SK-N-SH treated with all-trans-retinoic acid at 6 μM for 48 hours (cell line): ENCODE data around the gene RBM14.

Source experiments
- BACH2 ChIP-seq: fragments of 250-450 bp; sonication (Bioruptor Pico); IDR thresholded peaks from 2 replicates; pipeline ENCODE4 v1.9.0; 2021; ENCODE audit warnings: mild to moderate bottlenecking, borderline replicate concordance
- OSR1 ChIP-seq: fragments of 250-450 bp; sonication (Bioruptor Pico); IDR thresholded peaks from 2 replicates; pipeline ENCODE4 v1.8.0; 2022; ENCODE audit warnings: moderate library complexity, mild to moderate bottlenecking, inconsistent platforms
- RARB ChIP-seq: fragments of 250-450 bp; sonication (Bioruptor Pico); IDR thresholded peaks from 2 replicates; pipeline ENCODE4 v1.8.0; 2021; ENCODE audit warnings: mild to moderate bottlenecking, moderate library complexity
- SNAI2 ChIP-seq: fragments of 250-450 bp; sonication (Bioruptor Pico); IDR thresholded peaks from 2 replicates; pipeline ENCODE4 v1.5.0; 2020; ENCODE audit warnings: mild to moderate bottlenecking, moderate library complexity
- TF ChIP-seq, protein P1 (sequence below): fragments of 250-450 bp; sonication (Bioruptor Pico); IDR thresholded peaks from 2 replicates; pipeline ENCODE4 v1.5.1; 2020; ENCODE audit warnings: low read depth, mild to moderate bottlenecking, moderate library complexity
- TF ChIP-seq, protein P2 (sequence below): fragments of 250-450 bp; sonication (Bioruptor Pico); IDR thresholded peaks from 2 replicates; pipeline ENCODE4 v1.8.0; 2020; ENCODE audit warnings: mild to moderate bottlenecking, moderate library complexity, borderline replicate concordance

DNA sequence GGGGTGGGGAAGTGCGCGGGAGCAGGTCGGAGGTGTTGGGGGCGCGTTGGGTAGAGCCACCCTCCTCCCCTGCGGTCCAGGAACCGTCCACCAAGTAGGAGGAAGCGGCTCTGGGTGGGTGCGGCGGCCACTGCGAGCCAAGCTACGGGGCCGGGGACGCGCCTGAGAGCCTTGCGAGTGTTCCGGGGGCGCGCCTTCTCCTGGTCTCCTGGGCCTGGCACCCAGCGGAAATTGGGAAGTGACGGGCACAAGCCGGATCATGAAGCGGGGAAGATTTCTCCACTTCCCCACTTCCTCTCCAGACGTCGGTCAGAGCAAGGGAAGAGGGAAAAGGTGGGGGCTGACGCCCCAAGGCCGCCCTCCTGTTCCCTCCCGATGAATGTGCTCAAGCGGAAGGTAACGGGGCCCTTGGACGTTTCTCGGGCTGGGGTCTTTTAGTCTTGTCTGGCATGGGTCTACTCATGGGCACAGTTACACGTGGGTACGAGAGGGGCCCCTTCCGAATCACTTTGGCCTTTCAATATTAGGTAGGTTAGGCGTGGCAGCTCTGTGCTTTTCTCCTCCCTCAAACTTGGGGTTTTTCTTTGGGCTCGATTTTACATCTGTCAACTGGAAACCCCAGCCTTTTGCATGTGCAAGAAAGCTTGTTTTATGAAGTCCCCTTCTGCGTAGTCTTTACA, 865 bp downstream of the RBM14 start:
- no peak for TF ChIP-seq BACH2 (CRISPR knock-in tag)
- TF ChIP-seq, protein P1, sequence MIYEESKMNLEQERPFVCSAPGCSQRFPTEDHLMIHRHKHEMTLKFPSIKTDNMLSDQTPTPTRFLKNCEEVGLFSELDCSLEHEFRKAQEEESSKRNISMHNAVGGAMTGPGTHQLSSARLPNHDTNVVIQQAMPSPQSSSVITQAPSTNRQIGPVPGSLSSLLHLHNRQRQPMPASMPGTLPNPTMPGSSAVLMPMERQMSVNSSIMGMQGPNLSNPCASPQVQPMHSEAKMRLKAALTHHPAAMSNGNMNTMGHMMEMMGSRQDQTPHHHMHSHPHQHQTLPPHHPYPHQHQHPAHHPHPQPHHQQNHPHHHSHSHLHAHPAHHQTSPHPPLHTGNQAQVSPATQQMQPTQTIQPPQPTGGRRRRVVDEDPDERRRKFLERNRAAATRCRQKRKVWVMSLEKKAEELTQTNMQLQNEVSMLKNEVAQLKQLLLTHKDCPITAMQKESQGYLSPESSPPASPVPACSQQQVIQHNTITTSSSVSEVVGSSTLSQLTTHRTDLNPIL (CRISPR knock-in tag): no peak
- TF ChIP-seq, protein P2, sequence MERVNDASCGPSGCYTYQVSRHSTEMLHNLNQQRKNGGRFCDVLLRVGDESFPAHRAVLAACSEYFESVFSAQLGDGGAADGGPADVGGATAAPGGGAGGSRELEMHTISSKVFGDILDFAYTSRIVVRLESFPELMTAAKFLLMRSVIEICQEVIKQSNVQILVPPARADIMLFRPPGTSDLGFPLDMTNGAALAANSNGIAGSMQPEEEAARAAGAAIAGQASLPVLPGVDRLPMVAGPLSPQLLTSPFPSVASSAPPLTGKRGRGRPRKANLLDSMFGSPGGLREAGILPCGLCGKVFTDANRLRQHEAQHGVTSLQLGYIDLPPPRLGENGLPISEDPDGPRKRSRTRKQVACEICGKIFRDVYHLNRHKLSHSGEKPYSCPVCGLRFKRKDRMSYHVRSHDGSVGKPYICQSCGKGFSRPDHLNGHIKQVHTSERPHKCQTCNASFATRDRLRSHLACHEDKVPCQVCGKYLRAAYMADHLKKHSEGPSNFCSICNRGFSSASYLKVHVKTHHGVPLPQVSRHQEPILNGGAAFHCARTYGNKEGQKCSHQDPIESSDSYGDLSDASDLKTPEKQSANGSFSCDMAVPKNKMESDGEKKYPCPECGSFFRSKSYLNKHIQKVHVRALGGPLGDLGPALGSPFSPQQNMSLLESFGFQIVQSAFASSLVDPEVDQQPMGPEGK (CRISPR knock-in tag): no peak
- no peak for TF ChIP-seq RARB (CRISPR knock-in tag)
- no peak for TF ChIP-seq SNAI2 (CRISPR knock-in tag)
- TF ChIP-seq OSR1: no peak
